HepG2 (cell line): Measurements from ENCODE around the gene CASS4. TPM values are rescaled to one million over a fixed set of nuclear protein-coding genes. Genes with fewer than 3 reads are reported as not detected.

Experiments used
- MAZ ChIP-seq, 2 experiments: sonication (generic) in 1 of 2; formaldehyde crosslinking in 1 of 2; IDR thresholded peaks; 2 replicates each; pipeline versions ENCODE4 v1.5.0 to v1.6.1; 2012 to 2020; ENCODE audit warnings: low read depth in 2 of 2, mild to moderate bottlenecking in 2 of 2, borderline replicate concordance in 1 of 2, improper control_type of control experiment in 1 of 2, low read length in 1 of 2, missing genetic modification reagents in 1 of 2, moderate library complexity in 1 of 2
- NRL ChIP-seq: sonication (generic); formaldehyde crosslinking; IDR thresholded peaks from 2 replicates; pipeline ENCODE4 v1.5.0; 2020; ENCODE audit warnings: missing genetic modification reagents, mild to moderate bottlenecking, moderate library complexity, borderline replicate concordance
- SSRP1 ChIP-seq: IDR thresholded peaks from 2 replicates; pipeline ENCODE4 v1.6.1; 2016; ENCODE audit warnings: control low read depth
- ZNF256 ChIP-seq: sonication (generic); formaldehyde crosslinking; conservative IDR thresholded peaks from 2 replicates; pipeline ENCODE4 v1.4.0; 2020; ENCODE audit warnings: missing genetic modification reagents
- ZNF318 ChIP-seq: sonication (generic); formaldehyde crosslinking; IDR thresholded peaks from 2 replicates; pipeline ENCODE4 v1.4.0; 2020; ENCODE audit warnings: mild to moderate bottlenecking, missing genetic modification reagents
- ZNF33B ChIP-seq: sonication (generic); formaldehyde crosslinking; IDR thresholded peaks from 2 replicates; pipeline ENCODE4 v1.5.1; 2020; ENCODE audit warnings: mild to moderate bottlenecking, missing genetic modification reagents
- polyA plus RNA-seq, 8 experiments: library from polyadenylated mRNA; depleted of rRNA in 3 of 8; stranded (reverse) in 7 of 8; unstranded in 1 of 8; fragments of >200 nt; fragmentation: Illumina TruSeq in 4 of 8; extraction: Trizol in 4 of 8; gene quantifications; 2 replicates each; pipeline versions ENCODE4 v1.2.1 to v1.2.3, GENCODE V29; 2011 to 2016; ENCODE audit warnings: low read depth in 4 of 8, missing spikeins in 1 of 8, mixed read lengths in 1 of 8; ENCODE audit not compliant: insufficient read depth in 1 of 8
- total RNA-seq, 5 experiments: library from RNA; depleted of rRNA; stranded (reverse); fragments of >200 nt; fragmentation: Illumina TruSeq; extraction: Trizol; gene quantifications; 2 replicates each; pipeline ENCODE4 v1.2.3, GENCODE V29; 2016; ENCODE audit warnings: low read depth in 1 of 5

CASS4 gene
- total and polyA plus RNA-seq, 2 of the 13 experiments (the other 11 are each of a cell fraction or from before 2014, with no cell fraction given): 0.17 to 0.49 TPM

- TF ChIP-seq ZNF318 (CRISPR knock-in tag) (no peak), ZNF33B (CRISPR knock-in tag) (no peak), ZNF256 (CRISPR knock-in tag) (no peak), NRL (CRISPR knock-in tag) (no peak), SSRP1 (no peak), MAZ (IDR thresholded peaks at IDR 0.05; ENCODE audit: borderline replicate concordance, low read depth, low read length) (no peak), MAZ (CRISPR knock-in tag; IDR thresholded peaks at IDR 0.05; ENCODE audit: low read depth) (no peak)
Observed at GRCh38 chr20:56503916-56504315, 91.9 kb downstream of the CASS4 start (continued).
